MM.1S (cell line): ENCODE results near the gene DYNLT4.

ENCODE experiments used
- EZH2 ChIP-seq: fragments of 300-600 bp; sonication (generic); optimal IDR thresholded peaks from 2 replicates; pipeline ENCODE3; 2017; ENCODE audit warnings: low read depth, mild to moderate bottlenecking, antibody characterized with exemption, low read length, mixed read lengths
- EZH2phosphoT487 ChIP-seq: fragments of 300-600 bp; sonication (generic); IDR thresholded peaks from 2 replicates; pipeline ENCODE4 v1.6.1; 2018; ENCODE audit warnings: antibody characterized with exemption, low read length
- TF ChIP-seq, protein P1 (sequence below): fragments of 300-600 bp; sonication (generic); IDR thresholded peaks from 2 replicates; pipeline ENCODE4 v1.5.1; 2016; ENCODE audit warnings: antibody characterized with exemption, low read length, mixed read lengths

DNA sequence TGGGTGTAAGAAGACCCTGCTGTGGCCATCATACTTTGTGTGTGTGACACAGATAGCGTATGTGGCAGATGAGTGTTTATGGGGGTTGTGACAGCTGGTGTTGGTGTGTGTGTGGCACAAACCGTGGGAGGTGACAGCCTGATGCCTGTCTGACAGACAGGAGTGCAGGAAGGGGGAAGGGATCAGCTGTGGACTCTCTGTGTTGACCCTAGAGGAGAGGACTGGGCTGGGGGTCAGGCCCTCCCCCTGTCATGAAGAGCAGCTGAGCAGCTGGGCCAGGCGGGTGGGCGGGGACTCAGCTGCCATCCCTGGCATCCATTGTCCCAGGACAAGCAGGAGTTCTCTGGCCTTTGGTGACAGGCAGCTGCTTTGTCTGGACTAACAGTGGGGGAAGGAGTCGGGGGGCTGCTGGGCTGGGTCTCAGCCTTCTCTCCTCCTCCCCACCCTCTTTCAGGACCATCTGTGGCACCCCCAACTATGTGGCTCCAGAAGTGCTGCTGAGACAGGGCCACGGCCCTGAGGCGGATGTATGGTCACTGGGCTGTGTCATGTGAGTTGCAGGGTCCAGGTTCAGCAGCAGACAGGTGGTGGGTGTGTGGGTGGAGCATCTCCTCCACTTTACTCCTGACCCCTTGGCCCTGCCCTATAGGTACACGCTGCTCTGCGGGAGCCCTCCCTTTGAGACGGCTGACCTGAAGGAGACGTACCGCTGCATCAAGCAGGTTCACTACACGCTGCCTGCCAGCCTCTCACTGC, 4.7 kb downstream of the DYNLT4 start:
- TF ChIP-seq, protein P1, sequence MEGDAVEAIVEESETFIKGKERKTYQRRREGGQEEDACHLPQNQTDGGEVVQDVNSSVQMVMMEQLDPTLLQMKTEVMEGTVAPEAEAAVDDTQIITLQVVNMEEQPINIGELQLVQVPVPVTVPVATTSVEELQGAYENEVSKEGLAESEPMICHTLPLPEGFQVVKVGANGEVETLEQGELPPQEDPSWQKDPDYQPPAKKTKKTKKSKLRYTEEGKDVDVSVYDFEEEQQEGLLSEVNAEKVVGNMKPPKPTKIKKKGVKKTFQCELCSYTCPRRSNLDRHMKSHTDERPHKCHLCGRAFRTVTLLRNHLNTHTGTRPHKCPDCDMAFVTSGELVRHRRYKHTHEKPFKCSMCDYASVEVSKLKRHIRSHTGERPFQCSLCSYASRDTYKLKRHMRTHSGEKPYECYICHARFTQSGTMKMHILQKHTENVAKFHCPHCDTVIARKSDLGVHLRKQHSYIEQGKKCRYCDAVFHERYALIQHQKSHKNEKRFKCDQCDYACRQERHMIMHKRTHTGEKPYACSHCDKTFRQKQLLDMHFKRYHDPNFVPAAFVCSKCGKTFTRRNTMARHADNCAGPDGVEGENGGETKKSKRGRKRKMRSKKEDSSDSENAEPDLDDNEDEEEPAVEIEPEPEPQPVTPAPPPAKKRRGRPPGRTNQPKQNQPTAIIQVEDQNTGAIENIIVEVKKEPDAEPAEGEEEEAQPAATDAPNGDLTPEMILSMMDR: no peak
- TF ChIP-seq EZH2: no peak
- no peak for TF ChIP-seq EZH2phosphoT487
